Spleen (tissue), 7 donors: ENCODE measurements around the gene HOXB2.

Source experiments
- POLR2A ChIP-seq, 3 donors: fragments of 450-650 bp; IDR thresholded peaks; one replicate each; pipeline ENCODE4 v1.5.1; 2017; ENCODE audit warnings: antibody characterized with exemption in 3 of 3, mild to moderate bottlenecking in 1 of 3
- POLR2AphosphoS5 ChIP-seq, 3 donors: sonication (generic); formaldehyde crosslinking; IDR thresholded peaks; one replicate each; pipeline ENCODE4 v1.5.1; 2017; ENCODE audit warnings: antibody characterized with exemption in 3 of 3
- TF ChIP-seq, protein P1 (sequence below), 11 experiments: fragments of 200-600 bp in 7 of 11; fragments of 450-650 bp in 4 of 11; sonication (generic) in 4 of 11; IDR thresholded peaks in 8 of 11; conservative IDR thresholded peaks in 3 of 11; 1 replicate in 7 of 11; 2 replicates in 4 of 11; pipeline versions ENCODE4 v1.4.0 to v1.8.0; 2016 to 2021; ENCODE audit warnings: antibody characterized with exemption in 11 of 11, inconsistent platforms in 4 of 11, mild to moderate bottlenecking in 1 of 11
- donor health status: DM: no; HTN: no; CAD: no; lungs with moderate emphysema.
- donor health status: DM: no; HTN: no; CAD: no.
- donor health status: DM: no; HTN: no; CAD: no.

DNA sequence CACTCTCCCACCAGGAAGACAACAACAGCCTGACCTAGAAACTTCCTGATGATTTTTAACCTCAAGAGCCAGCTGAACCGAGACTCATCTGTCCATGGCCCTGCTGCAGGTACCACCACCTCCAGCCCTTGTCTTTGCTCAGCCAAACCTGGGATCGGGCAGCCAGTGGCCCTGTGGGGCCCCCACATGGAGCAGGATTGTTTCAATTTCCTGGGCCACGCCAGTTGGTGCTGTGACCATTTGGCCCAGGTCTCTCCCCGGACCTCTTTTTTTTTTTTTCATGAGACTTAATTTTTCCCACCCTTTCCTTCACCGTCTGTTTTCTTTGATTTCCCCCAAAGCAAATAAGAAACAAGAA is 8.3 kb upstream of the HOXB2 start:
- TF ChIP-seq, protein P1, sequence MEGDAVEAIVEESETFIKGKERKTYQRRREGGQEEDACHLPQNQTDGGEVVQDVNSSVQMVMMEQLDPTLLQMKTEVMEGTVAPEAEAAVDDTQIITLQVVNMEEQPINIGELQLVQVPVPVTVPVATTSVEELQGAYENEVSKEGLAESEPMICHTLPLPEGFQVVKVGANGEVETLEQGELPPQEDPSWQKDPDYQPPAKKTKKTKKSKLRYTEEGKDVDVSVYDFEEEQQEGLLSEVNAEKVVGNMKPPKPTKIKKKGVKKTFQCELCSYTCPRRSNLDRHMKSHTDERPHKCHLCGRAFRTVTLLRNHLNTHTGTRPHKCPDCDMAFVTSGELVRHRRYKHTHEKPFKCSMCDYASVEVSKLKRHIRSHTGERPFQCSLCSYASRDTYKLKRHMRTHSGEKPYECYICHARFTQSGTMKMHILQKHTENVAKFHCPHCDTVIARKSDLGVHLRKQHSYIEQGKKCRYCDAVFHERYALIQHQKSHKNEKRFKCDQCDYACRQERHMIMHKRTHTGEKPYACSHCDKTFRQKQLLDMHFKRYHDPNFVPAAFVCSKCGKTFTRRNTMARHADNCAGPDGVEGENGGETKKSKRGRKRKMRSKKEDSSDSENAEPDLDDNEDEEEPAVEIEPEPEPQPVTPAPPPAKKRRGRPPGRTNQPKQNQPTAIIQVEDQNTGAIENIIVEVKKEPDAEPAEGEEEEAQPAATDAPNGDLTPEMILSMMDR (IDR thresholded peaks at IDR 0.05 in 8 of 11, conservative IDR thresholded peaks at IDR 0.05 in 3 of 11), result no peak
- TF ChIP-seq POLR2AphosphoS5 (IDR thresholded peaks at IDR 0.05), result no peak
- TF ChIP-seq POLR2A (IDR thresholded peaks at IDR 0.05), result no peak
